Naive thymus-derived CD4-positive, alpha-beta T cell (primary cell): Measurements from ENCODE around the gene SLC31A1. TPM values are rescaled to one million over a fixed set of nuclear protein-coding genes. Genes with fewer than 3 reads are reported as not detected.

ENCODE experiments used
- ATAC-seq: fragments of 150-1000 bp; cut with Tn5 transposase; 2 replicates; pipeline ENCODE4 v1.10.0; 2021; ENCODE audit warnings: mild to moderate bottlenecking, moderate library complexity
- CTCF ChIA-PET: fragments of 350-600 bp; sonication (Branson Sonifier 250); formaldehyde crosslinking; loops from one replicate; lab custom pipeline; 2021; ENCODE audit warnings: antibody characterized with exemption; lab: Charles Lee
- POLR2A ChIA-PET: fragments of 350-600 bp; sonication (Branson Sonifier 250); formaldehyde crosslinking; loops from one replicate; lab custom pipeline; 2021; ENCODE audit warnings: antibody characterized with exemption, inconsistent platforms; lab: Charles Lee
- DNase-seq, 9 donors: peaks; one replicate each; pipeline versions ENCODE4 v3.0.0 to v3.0.0-alpha.2; 2020 to 2022; ENCODE audit warnings: mixed read lengths in 1 of 9
- H3K27ac ChIP-seq: one replicate; pipeline ENCODE4 v1.7.0; 2013; ENCODE audit warnings: mild to moderate bottlenecking, low read depth, low read length, moderate library complexity
- H3K27me3 ChIP-seq, 2 donors: one replicate each; pipeline ENCODE4 v1.7.0; 2013; ENCODE audit warnings: low read length in 2 of 2, mild to moderate bottlenecking in 2 of 2, moderate library complexity in 2 of 2; ENCODE audit not compliant: control insufficient read depth in 2 of 2, insufficient read depth in 2 of 2
- H3K36me3 ChIP-seq, 3 experiments: 1 replicate in 2 of 3; 2 replicates in 1 of 3; pipeline ENCODE4 v1.7.0; 2013; ENCODE audit warnings: low read length in 3 of 3, mild to moderate bottlenecking in 3 of 3, moderate library complexity in 1 of 3; ENCODE audit not compliant: insufficient read depth in 3 of 3, control insufficient read depth in 2 of 3
- H3K4me1 ChIP-seq, 2 donors: one replicate each; pipeline ENCODE4 v1.7.0; 2013; ENCODE audit warnings: low read length in 2 of 2, mild to moderate bottlenecking in 2 of 2, moderate library complexity in 1 of 2; ENCODE audit not compliant: control insufficient read depth in 2 of 2, insufficient read depth in 2 of 2
- H3K4me3 ChIP-seq: 2 replicates; pipeline ENCODE4 v1.7.0; 2013; ENCODE audit warnings: mild to moderate bottlenecking, low read length
- H3K9me3 ChIP-seq, 3 experiments: 1 replicate in 2 of 3; 2 replicates in 1 of 3; pipeline ENCODE4 v1.7.0; 2013; ENCODE audit warnings: low read length in 3 of 3; ENCODE audit not compliant: control insufficient read depth in 2 of 3
- H3K27ac Mint-ChIP-seq, 9 donors: one replicate each; pipeline ENCODE4 v1.8.0; 2020 to 2022; ENCODE audit warnings: mixed read lengths in 9 of 9, mild to moderate bottlenecking in 8 of 9, moderate library complexity in 5 of 9, inconsistent platforms in 2 of 9
- H3K27me3 Mint-ChIP-seq, 5 donors: one replicate each; pipeline ENCODE4 v1.8.0; 2021 to 2022; ENCODE audit warnings: mixed read lengths in 5 of 5, mild to moderate bottlenecking in 1 of 5
- H3K36me3 Mint-ChIP-seq, 5 donors: one replicate each; pipeline ENCODE4 v1.8.0; 2020 to 2022; ENCODE audit warnings: mixed read lengths in 5 of 5, mild to moderate bottlenecking in 3 of 5, inconsistent platforms in 1 of 5
- H3K4me1 Mint-ChIP-seq, 7 donors: one replicate each; pipeline ENCODE4 v1.8.0; 2020 to 2022; ENCODE audit warnings: mixed read lengths in 7 of 7, mild to moderate bottlenecking in 3 of 7, inconsistent platforms in 1 of 7
- H3K4me3 Mint-ChIP-seq, 10 donors: one replicate each; pipeline ENCODE4 v1.8.0; 2020 to 2022; ENCODE audit warnings: mild to moderate bottlenecking in 10 of 10, mixed read lengths in 10 of 10, moderate library complexity in 6 of 10, inconsistent platforms in 2 of 10
- H3K9me3 Mint-ChIP-seq, 11 donors: one replicate each; pipeline ENCODE4 v1.8.0; 2020 to 2022; ENCODE audit warnings: mixed read lengths in 11 of 11, mild to moderate bottlenecking in 4 of 11, inconsistent platforms in 1 of 11, moderate library complexity in 1 of 11
- intact Hi-C, 2 donors: fragments of 100-400 bp; cut with micrococcal nuclease; formaldehyde crosslinking; loops; one replicate each; pipeline ENCODE4 v1.15.1; 2023
- polyA plus RNA-seq, 2 donors: library from polyadenylated mRNA; unstranded; fragments of 300-500 nt; fragmentation: Illumina TruSeq; gene quantifications; one replicate each; pipeline ENCODE4 v1.2.3, GENCODE V29; 2021
- total RNA-seq, 6 experiments: library from RNA in 5 of 6; stranded (reverse) in 5 of 6; gene quantifications; 1 replicate in 5 of 6; 2 replicates in 1 of 6; pipeline ENCODE4 v1.2.3 and lab custom pipeline; 2021 to 2026

SLC31A1 gene
- total and polyA plus RNA-seq, 7 experiments from 2014 or later = 3.0 to 10.4 (median 4.6) TPM

GRCh38 chr9:113261917-113262671, 40.8 kb downstream of the SLC31A1 start:
- H3K9me3 Mint-ChIP-seq = no peaks in the 10 kb centered on the region
- no peak overlapping the region for H3K27ac Mint-ChIP-seq
- Histone ChIP-seq H3K36me3 (peaks cover 3 to 28% (median 4%) of the 10 kb centered on the region in 3 experiments), H3K4me1 (no peaks in the 10 kb centered on the region), H3K4me3 (no peak overlapping the region), H3K27me3 (no peaks in the 10 kb centered on the region), H3K27ac (no peak overlapping the region), H3K9me3 (no peaks in the 10 kb centered on the region)
- H3K27me3 Mint-ChIP-seq = no peaks in the 10 kb centered on the region
- H3K4me3 Mint-ChIP-seq = no peak overlapping the region
- ChIA-PET POLR2A (no interaction called here), CTCF (no interaction called here)
- intact Hi-C loops = no loop called here
- ATAC-seq = no peak
- H3K4me1 Mint-ChIP-seq = peaks cover 0 to 2% (median 0%) of the 10 kb centered on the region in 7 donors
- H3K36me3 Mint-ChIP-seq = peaks cover 11 to 54% (median 32%) of the 10 kb centered on the region in 5 donors
- no peak for DNase-seq

DNA sequence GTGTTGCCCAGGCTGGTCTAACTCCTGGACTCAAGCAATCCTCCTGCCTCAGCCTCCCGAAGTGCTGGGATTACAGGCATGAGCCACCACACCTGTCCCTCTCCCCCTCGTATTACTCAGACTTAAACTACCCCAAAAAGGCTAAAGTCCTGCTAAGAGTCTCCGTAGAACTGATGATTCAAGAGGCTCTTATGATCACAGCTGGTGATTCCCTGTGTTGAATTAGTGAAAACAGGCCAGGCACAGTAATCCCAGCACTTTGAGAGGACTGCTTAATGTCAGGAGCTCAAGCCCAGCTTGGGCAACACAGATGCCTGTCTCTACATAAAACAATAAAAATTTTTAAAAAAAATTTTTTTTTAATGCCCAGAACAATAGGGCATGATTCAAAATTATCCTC, 44.8 kb downstream of the SLC31A1 start:
- Histone ChIP-seq H3K27me3 (no peaks in the 10 kb centered on the region), H3K4me3 (no peak overlapping the region), H3K9me3 (no peaks in the 10 kb centered on the region), H3K36me3 (peaks cover 13 to 52% (median 19%) of the 10 kb centered on the region in 3 experiments), H3K4me1 (no peaks in the 10 kb centered on the region), H3K27ac (no peak overlapping the region)
- no peak for ATAC-seq
- POLR2A ChIA-PET = no interaction called here
- H3K4me1 Mint-ChIP-seq = peaks cover 8 to 17% (median 12%) of the 10 kb centered on the region in 7 donors
- no peak overlapping the region for H3K27ac Mint-ChIP-seq
- H3K27me3 Mint-ChIP-seq = no peaks in the 10 kb centered on the region
- no peak for DNase-seq
- intact Hi-C loops = no loop called here
- CTCF ChIA-PET = no interaction called here
- no peak overlapping the region for H3K4me3 Mint-ChIP-seq
- peaks cover 0 to 2% (median 0%) of the 10 kb centered on the region in 11 donors for H3K9me3 Mint-ChIP-seq
- H3K36me3 Mint-ChIP-seq = peaks cover 12 to 42% (median 28%) of the 10 kb centered on the region in 5 donors

- Mint-ChIP-seq H3K4me1 (peaks cover 8 to 22% (median 13%) of the 10 kb centered on the region in 7 donors), H3K27me3 (no peaks in the 10 kb centered on the region), H3K9me3 (peaks cover 0 to 2% (median 0%) of the 10 kb centered on the region in 11 donors), H3K36me3 (peaks cover 14 to 38% (median 22%) of the 10 kb centered on the region in 5 donors), H3K27ac (peak overlapping the region in 6 of 9 donors; percentile 28 to 75 (median 68)), H3K4me3 (no peak overlapping the region)
- H3K27ac ChIP-seq = no peak overlapping the region
- no peaks in the 10 kb centered on the region for H3K27me3 ChIP-seq
- ATAC-seq = no peak
- no peak for DNase-seq
- no peak overlapping the region for H3K4me3 ChIP-seq
- ChIA-PET CTCF (no interaction called here), POLR2A (interaction anchor here (0.6 kb wide), 1 partner anchor 8 kb away, joined by 3 read pairs; no protein-coding TSS in a partner anchor)
- intact Hi-C loops = no loop called here
- no peaks in the 10 kb centered on the region for H3K9me3 ChIP-seq
- no peaks in the 10 kb centered on the region for H3K4me1 ChIP-seq
- peaks cover 20 to 67% (median 32%) of the 10 kb centered on the region in 3 experiments for H3K36me3 ChIP-seq
Measured at GRCh38 chr9:113267911-113268566, 46.7 kb downstream of the SLC31A1 start.

DNA sequence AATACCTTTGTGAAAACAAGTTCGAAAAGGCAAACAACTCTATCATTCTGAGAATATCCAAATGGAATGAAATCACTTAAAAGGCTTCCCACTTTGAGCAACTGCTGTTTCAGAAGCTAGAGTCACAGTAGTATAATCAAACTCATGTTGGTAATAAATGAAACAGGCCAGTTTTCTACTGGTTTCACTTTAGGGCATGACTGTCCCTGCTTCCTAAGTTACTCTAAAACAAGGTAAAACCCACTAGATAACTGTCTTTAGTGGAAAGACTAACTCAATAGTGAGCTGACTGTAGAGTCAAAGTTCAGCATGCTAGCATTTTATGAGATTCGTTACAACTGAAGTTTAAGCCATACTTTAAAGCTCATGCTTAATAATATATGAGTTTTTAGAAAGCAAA, 48.0 kb downstream of the SLC31A1 start:
- ChIA-PET CTCF (no interaction called here), POLR2A (interaction anchor here (0.5 kb wide), 1 partner anchor 375 kb away, joined by 4 read pairs; no protein-coding TSS in a partner anchor)
- peak overlapping the region in 3 of 9 donors; percentile 5 to 81 (median 58) for H3K27ac Mint-ChIP-seq
- ATAC-seq (no peak), DNase-seq (no peak)
- Histone ChIP-seq H3K4me3 (no peak overlapping the region), H3K36me3 (peaks cover 20 to 71% (median 34%) of the 10 kb centered on the region in 3 experiments), H3K4me1 (peaks cover 0 to 5% of the 10 kb centered on the region in 2 donors), H3K9me3 (no peaks in the 10 kb centered on the region), H3K27ac (no peak overlapping the region), H3K27me3 (no peaks in the 10 kb centered on the region)
- H3K36me3 Mint-ChIP-seq = peaks cover 16 to 38% (median 24%) of the 10 kb centered on the region in 5 donors
- peaks cover 10 to 27% (median 23%) of the 10 kb centered on the region in 7 donors for H3K4me1 Mint-ChIP-seq
- no peaks in the 10 kb centered on the region for H3K27me3 Mint-ChIP-seq
- H3K4me3 Mint-ChIP-seq = no peak overlapping the region
- peaks cover 0 to 2% (median 0%) of the 10 kb centered on the region in 11 donors for H3K9me3 Mint-ChIP-seq
- intact Hi-C loops = no loop called here

DNA sequence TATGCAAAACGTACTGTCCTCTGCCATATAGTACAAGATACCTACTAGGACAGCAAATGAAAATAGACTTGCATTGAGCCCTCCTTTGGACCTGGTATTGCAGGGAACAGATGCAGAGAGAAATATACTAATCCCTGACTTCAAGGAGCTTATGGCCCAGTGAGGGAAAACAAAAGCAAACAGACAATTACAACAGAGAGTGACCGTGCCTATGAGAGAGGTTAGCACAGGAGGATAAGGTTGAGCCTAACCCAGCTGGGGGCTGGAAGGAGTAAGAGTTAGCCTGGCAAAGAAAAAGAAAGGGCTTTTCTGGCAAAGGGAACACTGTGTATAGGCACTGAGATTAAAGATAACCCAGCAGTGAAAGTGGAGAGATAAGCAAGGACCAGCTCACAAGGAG, 48.5 kb downstream of the SLC31A1 start:
- H3K27me3 ChIP-seq = no peaks in the 10 kb centered on the region

DNA sequence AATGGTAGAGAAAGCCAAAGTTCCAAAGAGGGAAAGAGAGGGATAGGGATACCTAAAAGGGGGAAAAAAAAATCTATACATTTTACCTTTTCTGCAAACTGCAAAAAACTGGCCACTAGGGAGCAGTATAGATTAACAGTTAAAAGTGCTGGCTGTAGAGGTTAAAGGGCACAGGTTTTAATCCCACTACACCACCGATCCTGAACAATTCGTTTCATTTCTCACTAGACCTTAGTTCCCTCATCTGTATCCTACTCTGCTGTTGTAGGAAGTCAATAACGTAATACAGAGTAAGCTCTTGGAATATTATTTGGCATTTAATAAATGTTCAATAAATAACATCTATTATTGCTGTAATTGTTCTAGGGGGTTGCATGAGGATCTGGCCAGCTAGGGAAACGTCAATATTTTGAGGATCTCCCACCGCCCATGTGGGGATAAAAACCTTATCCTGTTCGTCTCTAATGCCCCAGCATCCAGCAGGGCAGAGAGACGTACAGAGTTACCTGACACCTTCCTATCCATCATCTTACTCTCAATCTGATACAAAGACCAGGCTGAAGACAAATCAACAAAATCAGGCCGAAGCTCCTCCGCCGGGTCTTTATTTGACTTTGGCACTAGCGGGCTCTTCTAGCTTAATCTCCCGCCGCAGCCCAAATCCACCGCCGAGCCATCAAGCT, 53.3 kb downstream of the SLC31A1 start:
- H3K4me1 ChIP-seq = peaks cover 8 to 16% of the 10 kb centered on the region in 2 donors
- DNase-seq (peak in 7 of 9 donors; percentile 42 to 63 (median 60)), ATAC-seq (peak; percentile 47)
- CTCF ChIA-PET = interaction anchor here (0.7 to 4.4 kb wide), 21 partner anchors 13 to 383 kb away, joined by 3 to 48 read pairs (median 5); partner anchors contain the start of genes ALAD, C9orf43, POLE3 and WDR31
- peaks cover 12 to 38% (median 26%) of the 10 kb centered on the region in 5 donors for H3K36me3 Mint-ChIP-seq
- no peaks in the 10 kb centered on the region for H3K9me3 ChIP-seq
- no peak overlapping the region for H3K4me3 Mint-ChIP-seq
- no peak overlapping the region for H3K27ac Mint-ChIP-seq
- peaks cover 12 to 41% (median 30%) of the 10 kb centered on the region in 7 donors for H3K4me1 Mint-ChIP-seq
- intact Hi-C loops = loop anchor here (1.0 to 5.0 kb wide), 20 partner anchors 35 to 1792 kb away; partner anchors contain the start of genes ALAD (in 2 of the 2), C9orf43 (in 2 of the 2), FKBP15 (in 2 of the 2) and POLE3 (in 2 of the 2)
- peak overlapping the region; percentile 98 for H3K27ac ChIP-seq
- peaks cover 0 to 2% (median 0%) of the 10 kb centered on the region in 11 donors for H3K9me3 Mint-ChIP-seq
- no peaks in the 10 kb centered on the region for H3K27me3 ChIP-seq
- peak overlapping the region; percentile 87 for H3K4me3 ChIP-seq
- POLR2A ChIA-PET = interaction anchor here (0.6 to 4.7 kb wide), 11 partner anchors 52 to 1644 kb away, joined by 3 to 29 read pairs (median 3); partner anchors contain the start of genes ALAD, C9orf43, DNAJC25 and POLE3
- H3K27me3 Mint-ChIP-seq = no peaks in the 10 kb centered on the region
- peaks cover 17 to 48% (median 27%) of the 10 kb centered on the region in 3 experiments for H3K36me3 ChIP-seq

More for the DNA sequence above, 48.5 kb downstream of the SLC31A1 start:
- Histone ChIP-seq H3K27ac (peak overlapping the region; percentile 4), H3K4me1 (peaks cover 0 to 8% of the 10 kb centered on the region in 2 donors), H3K9me3 (no peaks in the 10 kb centered on the region), H3K4me3 (no peak overlapping the region), H3K36me3 (peaks cover 20 to 71% (median 34%) of the 10 kb centered on the region in 3 experiments)
- no peaks in the 10 kb centered on the region for H3K27me3 Mint-ChIP-seq
- POLR2A ChIA-PET = interaction anchor here (0.5 kb wide), 1 partner anchor 374 kb away, joined by 4 read pairs; no protein-coding TSS in a partner anchor
- peaks cover 10 to 27% (median 23%) of the 10 kb centered on the region in 7 donors for H3K4me1 Mint-ChIP-seq
- CTCF ChIA-PET = no interaction called here
- H3K9me3 Mint-ChIP-seq = peaks cover 0 to 2% (median 0%) of the 10 kb centered on the region in 11 donors
- no peak for DNase-seq
- intact Hi-C loops = loop anchor here in 1 of 2 donors (5.0 kb wide), 1 partner anchor 607 kb away; the partner anchor contains the start of gene ZNF618
- ATAC-seq = no peak
- no peak overlapping the region for H3K4me3 Mint-ChIP-seq
- peaks cover 16 to 36% (median 24%) of the 10 kb centered on the region in 5 donors for H3K36me3 Mint-ChIP-seq
- peak overlapping the region in 3 of 9 donors; percentile 42 to 81 (median 58) for H3K27ac Mint-ChIP-seq
